Putamen (tissue), 1 donor: Measurements from ENCODE around the gene TRMT44.

Source experiments
- DNase-seq: peaks from one replicate; pipeline ENCODE4 v3.0.0-alpha.2; 2016; ENCODE audit warnings: low spot score

TRMT44 gene

GRCh38 chr4:8434251-8435073 is 6.1 kb upstream of the TRMT44 start:
- no peak for DNase-seq

- DNase-seq: no peak
Measured at GRCh38 chr4:8435656-8436121, 4.9 kb upstream of the TRMT44 start.

DNA sequence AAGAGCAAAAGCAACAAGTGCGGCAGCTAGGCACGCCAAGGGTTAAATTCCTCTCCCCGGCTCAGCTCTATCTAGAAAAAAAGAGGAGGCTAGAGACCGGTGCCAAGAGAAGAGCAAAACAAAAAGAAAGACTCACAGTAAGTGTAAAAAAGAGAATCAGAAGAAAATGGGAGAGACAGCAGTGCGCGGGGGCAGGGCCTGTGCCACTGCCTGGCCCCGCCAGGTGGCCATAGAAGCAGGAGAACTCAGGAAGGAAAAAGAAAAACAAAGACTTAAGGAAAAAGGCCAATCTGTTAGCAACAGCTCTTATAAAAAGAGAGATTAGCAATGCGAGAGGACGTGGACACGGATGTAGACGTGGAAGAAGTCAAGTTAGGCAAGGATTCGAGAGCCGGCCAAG is 3.3 kb upstream of the TRMT44 start:
- no peak for DNase-seq

GRCh38 chr4:8438743-8439142 is 1.8 kb upstream of the TRMT44 start:
- no peak for DNase-seq

DNA sequence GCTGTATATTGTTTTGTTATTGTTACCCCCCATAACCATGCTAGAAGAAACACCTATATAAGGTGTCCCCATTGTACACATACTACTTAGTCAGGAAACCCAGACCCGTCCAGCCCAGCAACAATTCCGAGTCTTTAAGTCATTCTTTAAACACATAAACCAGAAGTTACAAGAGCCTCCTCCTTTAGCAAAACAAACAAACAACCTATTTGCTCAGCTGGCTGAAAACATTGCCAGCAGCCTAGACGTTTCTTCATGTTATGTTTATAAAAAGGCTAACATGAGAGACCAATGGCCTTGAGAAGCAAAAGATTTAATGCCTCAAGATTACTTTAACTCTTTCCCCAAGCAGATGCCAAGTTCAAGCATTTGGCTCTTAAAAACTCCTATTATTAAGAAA is 1.4 kb upstream of the TRMT44 start:
- DNase-seq: no peak

DNA sequence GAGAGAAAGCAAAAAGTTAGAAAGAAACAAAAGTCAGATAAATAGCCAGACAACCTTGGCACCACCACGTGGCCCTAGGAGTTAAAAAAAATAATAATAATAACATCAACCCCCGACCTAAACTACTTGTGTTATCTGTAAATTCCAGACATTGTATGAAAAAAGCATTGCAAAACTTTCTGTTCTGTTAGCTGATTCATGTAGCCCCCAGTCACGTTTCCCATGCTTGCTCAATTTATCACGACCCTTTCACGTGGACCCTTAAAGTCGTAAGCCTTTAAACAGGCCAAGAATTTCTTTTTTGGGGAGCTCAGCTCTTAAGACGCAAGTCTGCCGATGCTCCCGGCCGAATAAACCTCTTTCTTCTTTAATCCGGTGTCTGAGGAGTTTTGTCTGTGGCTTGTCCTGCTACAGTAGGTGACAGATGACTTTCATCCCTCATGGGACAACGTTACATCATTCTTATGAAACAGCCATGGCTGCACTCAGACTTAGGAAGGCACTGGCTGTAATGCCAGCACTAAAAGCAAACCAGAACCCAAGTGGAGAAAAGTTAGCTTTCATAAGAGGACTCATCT is 574 bp upstream of the TRMT44 start:
- no peak for DNase-seq

DNA sequence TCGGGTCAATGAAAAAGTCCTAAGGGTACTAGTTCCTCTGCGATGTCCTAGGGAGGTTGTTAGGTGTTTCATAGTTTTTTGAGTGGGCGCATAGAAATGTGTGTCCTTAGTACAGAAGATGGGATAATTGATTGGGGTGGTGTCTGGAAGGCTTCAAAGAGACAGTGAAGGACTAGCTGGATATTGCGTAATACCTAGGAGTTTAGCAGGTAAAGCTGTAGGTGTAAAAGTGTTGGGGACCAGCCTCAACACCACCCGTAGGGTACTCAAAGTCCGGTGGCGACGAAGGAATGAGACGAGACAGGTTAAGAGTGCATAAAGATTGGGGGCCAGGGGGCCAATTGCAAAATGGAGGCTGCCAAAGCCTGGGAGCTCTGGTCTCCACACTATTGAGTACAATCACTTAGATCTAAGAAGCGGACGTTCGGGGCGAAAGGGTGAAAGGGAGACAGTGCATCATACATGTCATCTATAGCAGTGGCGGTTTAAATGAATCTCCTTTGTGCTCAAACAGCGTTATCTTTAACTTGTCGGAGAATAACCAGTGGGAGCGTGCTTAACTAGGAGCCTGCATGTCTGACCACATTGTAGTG is 1.0 kb downstream of the TRMT44 start:
- DNase-seq: no peak

GRCh38 chr4:8442596-8443358 is 2.2 kb downstream of the TRMT44 start:
- DNase-seq: no peak

- DNase-seq: no peak
Measured at GRCh38 chr4:8443801-8444200, 3.2 kb downstream of the TRMT44 start.

DNA sequence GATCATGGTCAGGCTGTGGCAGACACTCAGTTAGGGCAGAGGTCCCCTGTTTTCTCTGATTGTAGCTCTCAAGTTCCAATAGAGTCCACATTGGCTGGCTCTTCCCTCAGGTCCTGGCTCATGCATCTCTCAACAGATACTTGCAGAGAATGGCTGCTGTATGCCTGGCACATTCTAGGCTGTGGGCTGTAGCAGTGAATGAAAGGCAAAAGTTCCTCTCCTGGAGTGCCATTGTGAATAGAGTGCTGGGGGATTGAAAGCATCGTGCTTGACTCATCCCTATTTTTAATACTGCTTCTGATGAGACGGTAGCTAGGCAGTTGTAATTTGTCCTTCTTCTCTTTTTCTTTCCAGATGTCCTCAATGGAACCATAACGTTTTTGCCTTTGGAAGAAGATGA is 5.5 kb downstream of the TRMT44 start:
- DNase-seq: no peak

DNA sequence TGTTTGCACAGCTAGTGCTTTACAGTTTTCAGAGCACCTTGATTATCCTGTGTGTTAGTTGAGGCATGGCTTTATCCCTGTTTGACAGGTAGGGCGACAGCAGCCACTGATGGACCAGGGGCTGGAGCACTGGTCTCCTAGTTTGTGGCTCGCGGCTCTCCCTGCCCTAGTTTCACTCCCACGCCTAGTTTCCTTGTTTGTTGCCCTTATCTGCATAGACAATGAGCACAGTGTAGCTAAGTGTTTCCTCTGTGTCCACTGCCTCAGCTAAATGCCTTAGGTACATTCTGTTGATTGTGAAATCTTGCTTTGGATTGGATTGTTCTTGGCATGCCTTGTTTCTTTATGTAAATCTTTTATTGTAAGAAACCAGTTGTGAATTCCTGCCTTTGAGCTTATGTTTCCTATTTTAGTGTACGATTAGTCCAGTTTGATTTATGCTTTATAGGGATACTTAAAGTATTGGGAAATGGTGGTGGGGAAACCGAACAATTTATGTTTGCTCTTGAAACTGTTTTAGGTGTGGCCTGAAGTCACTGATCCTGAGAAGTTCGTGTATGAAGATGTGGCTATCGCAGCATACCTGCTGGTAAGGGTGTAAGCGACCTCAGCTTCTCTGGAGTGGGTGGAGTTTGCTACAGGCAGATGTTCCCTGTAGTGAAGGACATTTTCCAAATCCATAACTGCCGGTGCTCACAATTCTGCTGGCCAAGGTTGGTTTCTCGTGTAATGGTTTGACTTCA is 11.0 kb downstream of the TRMT44 start:
- no peak for DNase-seq

- no peak for DNase-seq
Measured at GRCh38 chr4:8453957-8454356, 13.4 kb downstream of the TRMT44 start.

DNA sequence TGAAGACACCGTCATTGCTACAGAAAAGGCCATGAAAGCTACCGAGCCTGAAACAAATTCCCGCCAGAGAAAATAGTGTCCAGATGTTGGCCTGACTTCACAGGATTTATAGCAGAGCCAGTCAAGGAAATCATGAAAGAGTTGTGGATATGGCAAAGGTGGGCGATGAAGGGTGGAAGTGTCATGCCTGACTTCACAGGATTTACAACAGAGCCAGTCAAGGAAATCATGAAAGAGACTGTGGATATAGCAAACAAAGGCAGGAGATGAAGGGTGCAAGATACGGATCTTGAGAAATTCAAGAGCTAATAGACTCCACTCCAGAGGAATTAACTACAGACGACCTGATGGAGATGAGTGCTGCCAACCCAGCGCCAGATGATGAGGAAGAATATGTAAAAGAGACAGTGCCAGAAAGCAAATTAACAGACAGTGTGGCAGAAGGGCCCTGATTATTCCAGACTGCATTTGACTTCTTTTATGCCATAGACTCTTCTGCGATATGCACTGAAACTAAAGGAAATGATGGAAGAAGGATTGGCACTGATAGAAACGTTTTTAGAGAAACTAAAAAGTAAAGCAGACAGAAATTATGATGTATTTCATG is 17.2 kb downstream of the TRMT44 start:
- DNase-seq: no peak

DNA sequence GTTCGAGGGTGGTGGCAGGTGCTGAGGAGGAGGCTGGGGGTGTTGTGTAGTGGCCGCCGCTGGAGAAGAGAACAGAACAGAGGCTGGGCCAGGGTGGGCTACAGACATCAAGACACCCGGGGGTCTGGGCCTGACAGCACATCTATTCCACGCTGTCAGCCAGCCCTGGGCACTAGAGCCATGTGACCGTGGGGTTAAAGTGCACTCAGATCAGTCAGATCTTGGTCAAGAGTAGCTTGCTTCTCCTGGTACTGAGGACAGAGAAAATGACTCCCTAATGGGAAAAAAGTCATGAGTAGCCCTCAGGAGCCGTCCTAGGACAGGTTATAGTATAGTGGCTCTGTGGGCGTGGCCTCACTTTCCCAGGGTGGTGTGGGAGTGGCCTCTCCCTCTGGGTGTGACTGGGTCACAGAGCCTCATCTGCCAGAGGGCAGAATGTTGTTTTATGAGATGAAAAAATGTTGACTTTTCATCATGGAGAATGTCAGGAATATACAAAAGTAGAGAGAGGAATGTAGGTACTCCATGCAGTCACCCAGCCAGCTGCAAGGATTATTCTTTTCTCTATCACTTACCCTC is 19.4 kb downstream of the TRMT44 start:
- no peak for DNase-seq

DNA sequence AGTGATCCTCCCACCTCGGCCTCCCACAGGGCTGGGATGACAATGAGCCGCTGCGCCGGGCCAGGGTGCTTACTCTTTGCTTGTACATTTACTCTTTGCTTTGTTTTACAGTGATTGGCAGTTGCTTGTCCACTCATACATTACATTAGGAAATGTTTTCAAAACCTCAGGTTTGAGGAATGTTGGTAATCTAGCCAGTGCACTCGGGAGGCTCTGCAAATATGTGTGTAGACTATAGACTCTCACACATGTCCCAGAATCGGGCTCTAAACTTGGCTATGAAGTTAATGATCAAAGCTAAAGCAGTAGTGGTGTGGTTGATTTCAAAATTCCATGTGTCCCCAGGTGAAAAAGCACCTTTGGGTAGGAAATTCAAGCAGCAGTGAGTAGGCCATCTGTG is 20.5 kb downstream of the TRMT44 start:
- DNase-seq: no peak

DNA sequence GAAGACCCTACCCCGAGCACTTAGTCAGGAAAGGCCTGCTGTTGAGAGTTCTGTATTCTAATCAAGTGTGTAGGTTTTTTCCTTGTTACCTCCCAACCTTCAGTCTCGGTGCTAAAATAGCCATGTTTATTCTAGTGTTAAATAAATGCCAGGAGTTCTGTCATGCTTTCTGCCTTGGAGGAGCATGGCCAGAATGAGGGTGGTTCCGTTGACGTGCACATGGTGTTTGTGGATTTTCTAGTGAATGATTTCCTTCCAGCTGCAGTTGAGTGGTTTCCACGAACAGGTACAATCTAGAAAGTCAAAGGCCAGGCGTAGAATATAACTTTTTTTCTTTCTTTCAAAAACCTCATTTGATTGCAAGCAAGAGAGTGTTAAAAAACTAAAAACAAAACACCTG is 21.0 kb downstream of the TRMT44 start:
- DNase-seq: no peak

DNA sequence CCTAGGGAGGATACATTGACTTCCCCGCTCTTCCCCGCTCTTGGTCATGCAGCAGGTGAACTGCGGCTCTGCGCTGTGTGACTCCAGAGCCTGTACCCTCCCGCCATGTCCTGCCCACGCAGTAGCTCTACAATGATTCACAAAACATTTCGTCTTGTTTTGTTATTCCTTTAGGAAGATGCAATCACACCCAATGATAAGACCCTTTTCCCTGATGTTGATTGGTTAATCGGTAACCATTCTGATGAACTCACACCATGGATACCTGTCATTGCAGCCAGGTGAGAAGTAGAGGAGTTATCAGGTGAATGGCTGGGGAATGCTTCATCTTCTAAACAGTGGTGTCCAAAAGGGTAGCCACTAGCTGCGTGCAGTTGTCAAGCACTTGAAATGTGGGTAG is 23.2 kb downstream of the TRMT44 start:
- no peak for DNase-seq

DNA sequence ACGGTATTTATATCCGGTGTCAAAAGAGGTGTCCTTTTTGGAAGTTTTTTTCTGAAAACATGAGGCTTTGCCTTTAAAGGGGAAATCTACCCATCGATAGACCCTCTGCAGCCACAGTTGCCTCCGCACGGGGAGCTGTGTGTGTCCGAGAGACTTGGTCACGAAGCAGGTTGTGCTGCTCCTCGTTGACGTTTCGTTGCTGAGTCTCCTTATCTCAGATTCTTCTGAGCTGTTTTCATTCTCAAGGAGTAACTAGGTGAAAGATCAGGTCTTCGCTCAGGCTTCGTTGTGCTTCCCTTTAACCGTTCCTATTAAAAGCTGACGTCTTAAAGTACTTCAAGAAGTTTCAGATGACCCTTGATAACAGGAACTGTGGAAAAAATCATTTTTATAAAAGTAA is 23.8 kb downstream of the TRMT44 start:
- no peak for DNase-seq

- DNase-seq: no peak
Measured at GRCh38 chr4:8465615-8466611, 25.3 kb downstream of the TRMT44 start.

DNA sequence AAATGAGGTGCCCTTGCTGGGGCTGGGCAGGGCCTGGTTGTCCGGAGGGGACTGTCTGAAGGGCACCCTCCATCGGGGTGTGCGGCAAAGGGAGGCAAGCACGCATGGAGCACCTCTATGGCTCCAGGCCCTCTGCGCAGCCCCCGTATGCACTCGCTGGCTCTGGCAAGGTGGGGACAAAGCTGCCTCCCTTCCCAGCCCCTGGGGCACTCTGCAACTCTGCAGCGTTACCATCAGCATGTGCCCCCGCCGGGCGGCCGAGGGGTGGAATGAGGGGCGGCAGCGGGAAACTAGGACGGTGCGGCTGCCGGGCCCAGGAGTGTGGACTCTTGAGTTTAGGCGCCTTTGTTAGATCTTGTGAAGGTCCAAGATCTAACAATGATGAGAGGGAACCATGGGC is 26.4 kb downstream of the TRMT44 start:
- no peak for DNase-seq
